ENCODE measurements around the gene CD8B2. TPM values are rescaled to one million over a fixed set of nuclear protein-coding genes. Genes with fewer than 3 reads are reported as not detected.

CD8B2 gene
- total RNA-seq, 1 donor from 2014 or later, result not detected

DNA sequence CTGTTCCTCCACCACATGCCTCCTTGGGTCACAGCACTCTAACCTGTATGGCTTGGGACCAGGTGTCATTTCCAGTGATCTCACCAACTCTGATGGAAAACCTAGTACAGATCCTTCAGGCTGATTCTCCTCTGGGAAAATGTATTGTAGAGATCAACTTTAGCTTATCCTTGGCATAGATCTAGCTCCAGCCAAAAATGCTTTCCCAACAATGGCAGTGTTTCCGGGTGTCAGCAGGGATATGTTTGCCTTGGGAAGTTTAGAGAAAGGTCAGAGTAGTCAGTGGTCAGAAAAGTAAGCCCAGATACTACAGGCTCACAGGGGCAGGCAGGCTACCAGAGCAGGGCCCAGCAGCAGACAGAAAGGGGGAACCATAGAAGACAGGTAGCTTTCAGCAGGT, 73.6 kb downstream of the CD8B2 start:
- Histone ChIP-seq H3K79me2 (ENCODE audit: low read depth) (no peaks in the 10 kb centered on the region), H3K27ac (no peak overlapping the region), H3K27me3 (no peaks in the 10 kb centered on the region), H3F3A (ENCODE audit: low read depth) (no peaks in the 10 kb centered on the region), H3K36me3 (no peaks in the 10 kb centered on the region), H3K9ac (no peak overlapping the region), H3K4me3 (no peak overlapping the region), H3K4me2 (no peak overlapping the region), H4K20me1 (ENCODE audit: low read depth) (no peaks in the 10 kb centered on the region), H2AFZ (replicated peaks) (no peak overlapping the region), H3K9me3 (ENCODE audit: low read depth) (peaks cover 3% of the 10 kb centered on the region), H3K4me1 (peaks cover 5% of the 10 kb centered on the region)
- TF ChIP-seq EZH2 (IDR thresholded peaks at IDR 0.05) (no peak), EZH2phosphoT487 (IDR thresholded peaks at IDR 0.05) (no peak), CTCF (IDR thresholded peaks at IDR 0.05) (no peak)
- H3K9me3 Mint-ChIP-seq, result peaks cover 26% of the 10 kb centered on the region
- H3K4me1 Mint-ChIP-seq, result peaks cover 16% of the 10 kb centered on the region
- H3K27ac Mint-ChIP-seq, result no peak overlapping the region
- no peak overlapping the region for H3K4me3 Mint-ChIP-seq
- no peaks in the 10 kb centered on the region for H3K36me3 Mint-ChIP-seq
- H3K27me3 Mint-ChIP-seq (ENCODE audit: insufficient read depth, low read depth), result no peaks in the 10 kb centered on the region
- DNase-seq (ENCODE audit: low spot score), result no peak

GRCh38 chr2:106561356-106561755, 74.2 kb downstream of the CD8B2 start:
- peaks cover 22% of the 10 kb centered on the region for H3K4me1 Mint-ChIP-seq
- no peaks in the 10 kb centered on the region for H3K27me3 Mint-ChIP-seq (ENCODE audit: insufficient read depth, low read depth)
- no peak overlapping the region for H2AFZ ChIP-seq (replicated peaks)
- H4K20me1 ChIP-seq (ENCODE audit: low read depth), result no peaks in the 10 kb centered on the region
- H3K9me3 ChIP-seq (ENCODE audit: low read depth), result peaks cover 3% of the 10 kb centered on the region
- peaks cover 27% of the 10 kb centered on the region for H3K9me3 Mint-ChIP-seq
- no peak overlapping the region for H3K9ac ChIP-seq
- H3K36me3 ChIP-seq, result no peaks in the 10 kb centered on the region
- H3K36me3 Mint-ChIP-seq, result peaks cover 2% of the 10 kb centered on the region
- H3K27ac Mint-ChIP-seq, result no peak overlapping the region
- H3K4me3 Mint-ChIP-seq, result no peak overlapping the region
- H3K4me3 ChIP-seq, result no peak overlapping the region
- H3F3A ChIP-seq (ENCODE audit: low read depth), result no peaks in the 10 kb centered on the region
- no peak for DNase-seq (ENCODE audit: low spot score)
- H3K4me1 ChIP-seq, result peaks cover 5% of the 10 kb centered on the region
- no peak overlapping the region for H3K27ac ChIP-seq
- H3K4me2 ChIP-seq, result no peak overlapping the region
- no peaks in the 10 kb centered on the region for H3K79me2 ChIP-seq (ENCODE audit: low read depth)
- TF ChIP-seq EZH2phosphoT487 (IDR thresholded peaks at IDR 0.05) (no peak), EZH2 (IDR thresholded peaks at IDR 0.05) (no peak), CTCF (IDR thresholded peaks at IDR 0.05) (no peak)
- no peaks in the 10 kb centered on the region for H3K27me3 ChIP-seq

DNA sequence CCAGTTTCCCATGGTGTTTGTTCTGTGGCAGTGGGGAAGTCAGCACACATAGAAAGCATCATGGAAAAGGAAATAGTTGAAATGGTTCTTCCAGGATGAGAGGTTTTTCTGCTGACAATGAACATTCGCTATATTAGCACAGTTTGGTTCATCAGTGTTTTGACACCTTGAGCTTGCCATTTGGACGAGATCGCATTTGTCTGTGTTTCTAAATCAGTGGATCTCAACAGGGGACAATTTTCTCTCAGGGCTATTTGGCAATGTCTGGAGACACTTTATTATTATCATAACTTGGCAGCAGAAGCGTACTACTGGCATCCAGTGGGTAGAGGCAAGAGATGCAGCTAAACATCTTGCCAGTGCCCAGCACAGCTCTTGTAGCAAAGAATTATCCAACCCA, 74.6 kb downstream of the CD8B2 start:
- peaks cover 5% of the 10 kb centered on the region for H3K4me1 ChIP-seq

More for the DNA sequence above, 74.6 kb downstream of the CD8B2 start:
- Mint-ChIP-seq H3K27me3 (ENCODE audit: insufficient read depth, low read depth) (no peaks in the 10 kb centered on the region), H3K4me3 (no peak overlapping the region), H3K9me3 (peaks cover 23% of the 10 kb centered on the region), H3K4me1 (peaks cover 25% of the 10 kb centered on the region), H3K27ac (no peak overlapping the region), H3K36me3 (peaks cover 2% of the 10 kb centered on the region)
- TF ChIP-seq EZH2phosphoT487 (IDR thresholded peaks at IDR 0.05) (no peak), CTCF (IDR thresholded peaks at IDR 0.05) (no peak)
- Histone ChIP-seq H3K79me2 (ENCODE audit: low read depth) (no peaks in the 10 kb centered on the region), H3F3A (ENCODE audit: low read depth) (no peaks in the 10 kb centered on the region), H3K27me3 (no peaks in the 10 kb centered on the region), H2AFZ (replicated peaks) (no peak overlapping the region), H3K27ac (no peak overlapping the region), H3K4me3 (no peak overlapping the region), H3K9me3 (ENCODE audit: low read depth) (no peaks in the 10 kb centered on the region), H3K4me2 (no peak overlapping the region), H3K9ac (no peak overlapping the region), H4K20me1 (ENCODE audit: low read depth) (no peaks in the 10 kb centered on the region), H3K36me3 (no peaks in the 10 kb centered on the region)
- DNase-seq (ENCODE audit: low spot score), result no peak

Measured in neural progenitor cell (in vitro differentiated cells).